Osteocyte (in vitro differentiated cells): ENCODE data around the gene RYR3. TPM values are rescaled to one million over a fixed set of nuclear protein-coding genes. Genes with fewer than 3 reads are reported as not detected.

Experiments used
- DNase-seq: peaks from one replicate; pipeline ENCODE4 v3.0.0; 2021; ENCODE audit warnings: mixed read lengths; ENCODE audit not compliant: unreplicated experiment; ENCODE audit errors: extremely low spot score
- H3K27ac Mint-ChIP-seq: one replicate; pipeline ENCODE4 v1.8.0; 2021; ENCODE audit warnings: mild to moderate bottlenecking, mixed read lengths; ENCODE audit not compliant: unreplicated experiment
- H3K27me3 Mint-ChIP-seq: one replicate; pipeline ENCODE4 v1.8.0; 2021; ENCODE audit warnings: mixed read lengths; ENCODE audit not compliant: unreplicated experiment
- H3K36me3 Mint-ChIP-seq: one replicate; pipeline ENCODE4 v1.8.0; 2021; ENCODE audit warnings: mixed read lengths; ENCODE audit not compliant: unreplicated experiment
- H3K4me1 Mint-ChIP-seq: one replicate; pipeline ENCODE4 v1.8.0; 2021; ENCODE audit warnings: mixed read lengths; ENCODE audit not compliant: unreplicated experiment
- H3K4me3 Mint-ChIP-seq: one replicate; pipeline ENCODE4 v1.8.0; 2021; ENCODE audit warnings: mild to moderate bottlenecking, moderate library complexity, mixed read lengths; ENCODE audit not compliant: unreplicated experiment
- H3K9me3 Mint-ChIP-seq: one replicate; pipeline ENCODE4 v1.8.0; 2021; ENCODE audit warnings: mixed read lengths; ENCODE audit not compliant: unreplicated experiment
- total RNA-seq: library from RNA; stranded (reverse); gene quantifications from 2 replicates; pipeline ENCODE4 v1.2.1, GENCODE V29; 2021
- TF ChIP-seq, protein P1 (sequence below): fragments of 200-600 bp; sonication (generic); IDR thresholded peaks from 2 replicates; pipeline ENCODE4 v1.5.0; 2021; ENCODE audit warnings: antibody characterized with exemption, mild to moderate bottlenecking, moderate library complexity

Gene RYR3
- total RNA-seq, 1 donor from 2014 or later: not detected

DNA sequence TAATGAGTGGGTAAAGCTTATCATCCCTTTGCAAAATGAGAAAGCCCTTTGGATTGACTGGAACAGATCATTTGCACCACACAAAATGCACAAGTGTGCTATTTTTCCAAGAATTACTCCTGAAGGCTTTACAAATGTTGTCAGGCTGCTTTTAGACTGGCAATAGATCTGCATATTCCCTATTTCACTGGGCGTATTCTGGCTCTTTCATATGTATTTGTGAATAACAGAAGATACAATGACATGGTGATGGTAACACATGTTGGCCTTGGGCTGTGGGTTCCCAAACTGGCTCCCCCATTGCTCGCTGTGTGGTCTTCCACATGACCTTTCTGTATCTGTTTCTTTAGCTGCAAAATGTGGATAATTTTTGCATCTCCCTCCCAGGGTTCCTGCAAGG lies 354.2 kb downstream of the RYR3 start:
- peaks cover 18% of the 10 kb centered on the region for H3K27me3 Mint-ChIP-seq
- no peak for DNase-seq
- no peak overlapping the region for H3K4me3 Mint-ChIP-seq
- no peaks in the 10 kb centered on the region for H3K36me3 Mint-ChIP-seq
- TF ChIP-seq, protein P1, sequence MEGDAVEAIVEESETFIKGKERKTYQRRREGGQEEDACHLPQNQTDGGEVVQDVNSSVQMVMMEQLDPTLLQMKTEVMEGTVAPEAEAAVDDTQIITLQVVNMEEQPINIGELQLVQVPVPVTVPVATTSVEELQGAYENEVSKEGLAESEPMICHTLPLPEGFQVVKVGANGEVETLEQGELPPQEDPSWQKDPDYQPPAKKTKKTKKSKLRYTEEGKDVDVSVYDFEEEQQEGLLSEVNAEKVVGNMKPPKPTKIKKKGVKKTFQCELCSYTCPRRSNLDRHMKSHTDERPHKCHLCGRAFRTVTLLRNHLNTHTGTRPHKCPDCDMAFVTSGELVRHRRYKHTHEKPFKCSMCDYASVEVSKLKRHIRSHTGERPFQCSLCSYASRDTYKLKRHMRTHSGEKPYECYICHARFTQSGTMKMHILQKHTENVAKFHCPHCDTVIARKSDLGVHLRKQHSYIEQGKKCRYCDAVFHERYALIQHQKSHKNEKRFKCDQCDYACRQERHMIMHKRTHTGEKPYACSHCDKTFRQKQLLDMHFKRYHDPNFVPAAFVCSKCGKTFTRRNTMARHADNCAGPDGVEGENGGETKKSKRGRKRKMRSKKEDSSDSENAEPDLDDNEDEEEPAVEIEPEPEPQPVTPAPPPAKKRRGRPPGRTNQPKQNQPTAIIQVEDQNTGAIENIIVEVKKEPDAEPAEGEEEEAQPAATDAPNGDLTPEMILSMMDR: no peak
- no peak overlapping the region for H3K27ac Mint-ChIP-seq
- no peaks in the 10 kb centered on the region for H3K4me1 Mint-ChIP-seq
- H3K9me3 Mint-ChIP-seq: no peaks in the 10 kb centered on the region

DNA sequence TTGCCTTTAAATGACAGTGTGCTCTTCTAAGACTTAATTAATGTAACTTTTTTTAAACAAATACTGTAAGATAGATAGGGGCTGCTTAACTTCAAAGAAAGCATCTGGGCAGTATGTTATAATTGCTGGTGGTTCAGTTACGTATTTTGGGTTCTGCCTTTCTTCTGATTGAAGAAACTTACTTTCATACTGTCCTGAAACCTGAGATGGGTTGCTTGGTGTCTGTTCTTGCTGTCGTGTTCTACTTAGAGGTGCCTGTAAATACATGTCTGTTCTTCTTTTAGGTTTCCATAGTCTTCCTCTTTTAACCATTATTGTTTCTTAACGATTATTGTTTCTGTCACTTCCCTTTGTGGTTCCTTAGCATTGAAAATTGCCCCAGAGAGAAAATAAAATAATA lies 359.8 kb downstream of the RYR3 start:
- H3K4me3 Mint-ChIP-seq: no peak overlapping the region
- TF ChIP-seq, protein P1: no peak
- no peak for DNase-seq
- H3K27me3 Mint-ChIP-seq: peaks cover 48% of the 10 kb centered on the region
- H3K9me3 Mint-ChIP-seq: no peaks in the 10 kb centered on the region
- no peaks in the 10 kb centered on the region for H3K36me3 Mint-ChIP-seq
- no peaks in the 10 kb centered on the region for H3K4me1 Mint-ChIP-seq
- H3K27ac Mint-ChIP-seq: no peak overlapping the region

DNA sequence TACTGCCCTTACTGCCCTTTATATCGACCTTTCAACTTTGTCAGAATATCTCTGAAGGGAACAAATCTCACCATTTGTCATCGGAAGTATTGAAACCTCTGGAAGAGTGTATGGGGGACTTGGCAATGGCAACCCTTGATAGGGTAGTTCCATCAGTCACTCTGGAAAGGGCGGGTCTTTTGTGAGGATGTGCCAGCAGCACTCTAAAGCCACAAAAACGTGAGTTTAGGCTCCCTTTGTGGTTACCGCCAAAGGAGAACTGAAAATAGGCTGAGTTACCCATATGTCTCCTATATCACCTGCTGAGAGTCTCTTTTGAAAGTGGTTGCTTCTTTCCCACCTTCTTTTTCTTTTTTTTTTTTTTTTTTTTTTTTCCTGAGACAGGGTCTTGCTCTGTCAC lies 360.7 kb downstream of the RYR3 start:
- H3K36me3 Mint-ChIP-seq: no peaks in the 10 kb centered on the region
- H3K9me3 Mint-ChIP-seq: no peaks in the 10 kb centered on the region
- TF ChIP-seq, protein P1: no peak
- no peak overlapping the region for H3K27ac Mint-ChIP-seq
- H3K4me3 Mint-ChIP-seq: no peak overlapping the region
- H3K4me1 Mint-ChIP-seq: no peaks in the 10 kb centered on the region
- DNase-seq: no peak
- peaks cover 51% of the 10 kb centered on the region for H3K27me3 Mint-ChIP-seq

DNA sequence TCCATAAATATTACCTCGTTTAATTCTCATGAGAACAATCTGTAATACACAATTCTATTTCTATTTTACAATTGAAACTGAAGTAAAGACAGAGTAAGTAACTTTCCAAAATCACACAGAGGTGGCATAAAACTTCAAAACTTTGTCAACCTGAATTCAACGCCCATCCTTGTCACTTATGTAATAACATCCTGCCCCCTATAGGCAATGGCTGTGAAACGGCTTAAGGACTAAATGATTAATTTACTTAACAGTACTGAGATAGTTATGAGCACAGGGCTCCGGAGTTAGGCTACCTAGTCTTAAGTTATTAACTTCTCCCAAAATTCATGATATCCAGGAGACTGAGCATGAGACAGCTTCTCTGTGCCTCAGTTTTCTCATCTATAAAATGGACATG lies 364.5 kb downstream of the RYR3 start:
- Mint-ChIP-seq H3K4me3 (no peak overlapping the region), H3K4me1 (no peaks in the 10 kb centered on the region), H3K27ac (no peak overlapping the region), H3K9me3 (no peaks in the 10 kb centered on the region), H3K27me3 (peaks cover 55% of the 10 kb centered on the region), H3K36me3 (no peaks in the 10 kb centered on the region)
- TF ChIP-seq, protein P1: peak; percentile 43
- no peak for DNase-seq

DNA sequence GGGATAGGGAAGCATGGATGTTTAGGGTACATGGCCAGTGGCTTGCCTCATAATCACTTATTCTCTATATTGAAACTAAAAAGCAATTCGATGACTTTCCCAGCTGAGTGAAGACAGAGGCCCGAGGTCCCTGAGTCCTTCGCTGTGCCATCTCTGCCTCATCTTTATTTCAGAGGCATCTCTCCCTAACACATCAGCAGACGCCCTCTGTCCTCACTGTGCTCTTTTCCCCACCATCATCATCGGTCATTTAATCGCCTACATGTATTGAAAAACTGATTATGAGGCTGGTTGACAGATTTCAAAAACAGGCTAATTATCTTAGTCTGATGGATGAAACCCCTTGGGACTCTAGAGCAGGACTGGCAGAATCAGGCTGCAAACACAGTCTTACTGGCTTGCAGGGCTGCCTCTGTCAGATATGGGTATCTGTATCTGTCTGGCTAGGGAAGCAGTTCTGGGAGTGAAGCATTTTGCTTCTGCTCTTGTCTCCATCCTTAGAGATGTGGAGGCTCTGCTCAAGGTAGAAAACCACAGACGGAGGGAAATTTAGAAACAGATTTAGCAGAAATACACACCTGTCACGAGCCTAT lies 366.6 kb downstream of the RYR3 start:
- TF ChIP-seq, protein P1: no peak
- H3K27me3 Mint-ChIP-seq: peaks cover 54% of the 10 kb centered on the region
- H3K4me1 Mint-ChIP-seq: no peaks in the 10 kb centered on the region
- H3K9me3 Mint-ChIP-seq: no peaks in the 10 kb centered on the region
- H3K27ac Mint-ChIP-seq: no peak overlapping the region
- H3K36me3 Mint-ChIP-seq: no peaks in the 10 kb centered on the region
- DNase-seq: no peak
- H3K4me3 Mint-ChIP-seq: no peak overlapping the region
